Tibial artery (tissue), 4 donors: Measurements from ENCODE around the gene ZNF785.

Experiments
- DNase-seq, 2 donors: peaks; one replicate each; pipeline ENCODE4 v3.0.0-alpha.2; 2019
- H3K27ac ChIP-seq, 2 donors: fragments of 200-600 bp; sonication (generic) in 1 of 2; 1 replicate in 1 of 2; 2 replicates in 1 of 2; pipeline ENCODE4 v1.5.1; 2018 to 2019; ENCODE audit warnings: mild to moderate bottlenecking in 1 of 2
- H3K27me3 ChIP-seq, 2 donors: fragments of 200-600 bp; sonication (generic) in 1 of 2; one replicate each; pipeline versions ENCODE4 v1.5.1 to v1.6.0; 2016 to 2019
- H3K36me3 ChIP-seq, 3 donors: fragments of 200-600 bp; sonication (generic) in 2 of 3; one replicate each; pipeline ENCODE4 v1.5.1; 2016 to 2019; ENCODE audit warnings: mild to moderate bottlenecking in 2 of 3
- H3K4me1 ChIP-seq, 4 donors: fragments of 200-600 bp; sonication (generic) in 2 of 4; 1 replicate in 3 of 4; 2 replicates in 1 of 4; pipeline ENCODE4 v1.5.1; 2016 to 2019
- H3K4me3 ChIP-seq, 2 donors: fragments of 200-600 bp; sonication (generic) in 1 of 2; 1 replicate in 1 of 2; 2 replicates in 1 of 2; pipeline ENCODE4 v1.5.1; 2018 to 2019; ENCODE audit warnings: mild to moderate bottlenecking in 2 of 2
- H3K9me3 ChIP-seq, 3 donors: fragments of 200-600 bp; sonication (generic) in 1 of 3; one replicate each; pipeline ENCODE4 v1.5.1; 2016 to 2019
- CTCF ChIP-seq, 2 experiments: fragments of 200-600 bp in 1 of 2; fragments of 450-650 bp in 1 of 2; IDR thresholded peaks; one replicate each; pipeline ENCODE4 v1.5.1; 2017 to 2019; ENCODE audit warnings: antibody characterized with exemption in 2 of 2, mild to moderate bottlenecking in 1 of 2, moderate library complexity in 1 of 2
- intact Hi-C: fragments of 100-400 bp; cut with DNase I; formaldehyde crosslinking; loops from one replicate; pipeline ENCODE4 v1.15.0; 2023; ENCODE audit warnings: low total_unique reads

ZNF785 gene

GRCh38 chr16:30532285-30533145, 53.0 kb downstream of the ZNF785 start:
- peaks cover 0 to 52% (median 29%) of the 10 kb centered on the region in 4 donors for H3K4me1 ChIP-seq
- DNase-seq: no peak
- H3K4me3 ChIP-seq: no peak overlapping the region
- peaks cover 11 to 33% (median 25%) of the 10 kb centered on the region in 3 donors for H3K36me3 ChIP-seq
- TF ChIP-seq CTCF (IDR thresholded peaks at IDR 0.05): no peak
- H3K27ac ChIP-seq: no peak overlapping the region
- H3K9me3 ChIP-seq: no peaks in the 10 kb centered on the region
- no peaks in the 10 kb centered on the region for H3K27me3 ChIP-seq
- intact Hi-C loops: loop anchor here (5.0 kb wide), 1 partner anchor 165 kb away; the partner anchor contains the start of gene SRCAP
